Adrenal gland (tissue), 5 donors: ENCODE measurements around the gene CARD8.

ENCODE experiments used
- POLR2A ChIP-seq, 2 donors: fragments of 450-650 bp; IDR thresholded peaks; one replicate each; pipeline ENCODE4 v1.6.1; 2017; ENCODE audit warnings: antibody characterized with exemption in 2 of 2, mild to moderate bottlenecking in 2 of 2, moderate library complexity in 1 of 2
- TF ChIP-seq, protein P1 (sequence below), 6 experiments: fragments of 450-650 bp in 4 of 6; fragments of 200-600 bp in 2 of 6; sonication (generic) in 1 of 6; IDR thresholded peaks; 1 replicate in 5 of 6; 2 replicates in 1 of 6; pipeline versions ENCODE4 v1.5.1 to v1.8.0; 2016 to 2021; ENCODE audit warnings: antibody characterized with exemption in 6 of 6, mild to moderate bottlenecking in 2 of 6, moderate library complexity in 1 of 6
- donor health status: DM: no; HTN: no; CAD: no.

DNA sequence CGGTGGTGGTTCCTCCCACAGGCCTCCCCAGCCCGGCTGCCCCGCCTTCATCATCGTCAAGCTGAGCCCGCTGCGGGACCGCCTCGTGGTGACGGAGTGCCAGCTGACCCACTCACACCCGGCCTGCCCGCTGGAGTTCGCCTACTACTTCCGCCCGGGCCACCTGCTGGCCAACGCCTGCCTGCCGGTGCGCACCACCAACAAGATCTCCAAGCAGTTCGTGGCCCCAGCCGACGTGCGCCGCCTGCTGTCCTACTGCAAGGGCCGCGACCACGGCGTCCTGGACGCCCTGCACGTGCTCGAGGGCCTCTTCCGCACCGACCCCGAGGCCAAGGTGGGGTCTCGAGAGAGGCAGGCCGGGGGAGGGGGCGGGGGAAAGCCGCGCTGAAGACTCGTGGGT lies 73.3 kb downstream of the CARD8 start:
- no peak for TF ChIP-seq POLR2A (IDR thresholded peaks at IDR 0.05)
- TF ChIP-seq, protein P1, sequence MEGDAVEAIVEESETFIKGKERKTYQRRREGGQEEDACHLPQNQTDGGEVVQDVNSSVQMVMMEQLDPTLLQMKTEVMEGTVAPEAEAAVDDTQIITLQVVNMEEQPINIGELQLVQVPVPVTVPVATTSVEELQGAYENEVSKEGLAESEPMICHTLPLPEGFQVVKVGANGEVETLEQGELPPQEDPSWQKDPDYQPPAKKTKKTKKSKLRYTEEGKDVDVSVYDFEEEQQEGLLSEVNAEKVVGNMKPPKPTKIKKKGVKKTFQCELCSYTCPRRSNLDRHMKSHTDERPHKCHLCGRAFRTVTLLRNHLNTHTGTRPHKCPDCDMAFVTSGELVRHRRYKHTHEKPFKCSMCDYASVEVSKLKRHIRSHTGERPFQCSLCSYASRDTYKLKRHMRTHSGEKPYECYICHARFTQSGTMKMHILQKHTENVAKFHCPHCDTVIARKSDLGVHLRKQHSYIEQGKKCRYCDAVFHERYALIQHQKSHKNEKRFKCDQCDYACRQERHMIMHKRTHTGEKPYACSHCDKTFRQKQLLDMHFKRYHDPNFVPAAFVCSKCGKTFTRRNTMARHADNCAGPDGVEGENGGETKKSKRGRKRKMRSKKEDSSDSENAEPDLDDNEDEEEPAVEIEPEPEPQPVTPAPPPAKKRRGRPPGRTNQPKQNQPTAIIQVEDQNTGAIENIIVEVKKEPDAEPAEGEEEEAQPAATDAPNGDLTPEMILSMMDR (IDR thresholded peaks at IDR 0.05): no peak
